HL-60 (cell line): ENCODE measurements around the gene SLC10A7.

Experiments
- GABPA ChIP-seq: IDR thresholded peaks from 2 replicates; pipeline ENCODE4 v1.6.1; 2012; ENCODE audit warnings: low read depth
- POLR2AphosphoS5 ChIP-seq: IDR thresholded peaks from 2 replicates; pipeline ENCODE4 v1.6.1; 2012; ENCODE audit warnings: low read depth
- TF ChIP-seq, protein P1 (sequence below): IDR thresholded peaks from one replicate; pipeline ENCODE4 v1.5.1; 2011; ENCODE audit warnings: low read length, control low read depth, inconsistent platforms; ENCODE audit not compliant: insufficient read depth

DNA sequence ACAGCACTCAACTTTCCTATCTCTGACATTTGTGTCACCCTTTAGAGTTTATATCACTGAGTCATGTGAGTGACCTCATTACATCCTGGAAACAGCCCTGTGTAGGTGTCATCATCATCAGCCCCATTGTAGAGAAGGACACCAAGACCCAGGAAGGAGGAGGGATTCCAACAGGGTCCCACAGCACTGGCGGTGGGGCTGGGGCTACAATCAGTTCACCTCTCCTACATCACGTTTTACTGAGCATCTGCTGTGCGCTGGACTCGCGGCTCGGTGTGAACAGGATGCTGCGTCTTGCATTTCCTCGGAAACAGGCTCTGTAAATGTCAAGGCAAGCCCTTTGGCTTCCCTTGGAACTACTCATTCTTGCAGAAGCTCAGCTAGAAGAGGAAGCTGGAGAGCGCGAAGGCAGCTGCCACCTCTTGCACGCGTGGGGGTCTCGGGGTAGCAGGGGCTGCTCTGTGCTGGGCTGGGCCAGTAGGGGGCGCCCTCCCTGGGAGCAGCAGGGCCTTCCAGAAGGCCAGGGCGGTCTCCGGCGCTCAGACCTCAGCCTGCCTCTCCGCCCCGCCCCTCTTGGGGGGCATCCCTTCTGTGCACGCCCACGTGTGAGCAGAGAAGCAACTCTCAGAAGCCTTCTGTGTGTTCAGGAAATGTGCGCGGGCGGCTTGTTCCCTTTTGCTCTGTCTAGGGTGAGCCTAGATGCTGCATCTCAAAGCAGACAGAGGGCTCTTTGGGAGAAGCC is 278.4 kb downstream of the SLC10A7 start:
- TF ChIP-seq, protein P1, sequence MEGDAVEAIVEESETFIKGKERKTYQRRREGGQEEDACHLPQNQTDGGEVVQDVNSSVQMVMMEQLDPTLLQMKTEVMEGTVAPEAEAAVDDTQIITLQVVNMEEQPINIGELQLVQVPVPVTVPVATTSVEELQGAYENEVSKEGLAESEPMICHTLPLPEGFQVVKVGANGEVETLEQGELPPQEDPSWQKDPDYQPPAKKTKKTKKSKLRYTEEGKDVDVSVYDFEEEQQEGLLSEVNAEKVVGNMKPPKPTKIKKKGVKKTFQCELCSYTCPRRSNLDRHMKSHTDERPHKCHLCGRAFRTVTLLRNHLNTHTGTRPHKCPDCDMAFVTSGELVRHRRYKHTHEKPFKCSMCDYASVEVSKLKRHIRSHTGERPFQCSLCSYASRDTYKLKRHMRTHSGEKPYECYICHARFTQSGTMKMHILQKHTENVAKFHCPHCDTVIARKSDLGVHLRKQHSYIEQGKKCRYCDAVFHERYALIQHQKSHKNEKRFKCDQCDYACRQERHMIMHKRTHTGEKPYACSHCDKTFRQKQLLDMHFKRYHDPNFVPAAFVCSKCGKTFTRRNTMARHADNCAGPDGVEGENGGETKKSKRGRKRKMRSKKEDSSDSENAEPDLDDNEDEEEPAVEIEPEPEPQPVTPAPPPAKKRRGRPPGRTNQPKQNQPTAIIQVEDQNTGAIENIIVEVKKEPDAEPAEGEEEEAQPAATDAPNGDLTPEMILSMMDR: peak; percentile 39
- no peak for TF ChIP-seq GABPA
- TF ChIP-seq POLR2AphosphoS5: no peak
